Natural killer cell (primary cell): ENCODE measurements around the gene CORO2B. TPM values are rescaled to one million over a fixed set of nuclear protein-coding genes. Genes with fewer than 3 reads are reported as not detected.

Source experiments
- ATAC-seq, 3 donors: fragments of 150-1000 bp in 2 of 3; fragments of 200-7000 bp in 1 of 3; cut with Tn5 transposase; 1 replicate in 1 of 3; 2 replicates in 2 of 3; pipeline ENCODE4 v1.10.0; 2021; ENCODE audit warnings: mild to moderate bottlenecking in 2 of 3, moderate library complexity in 2 of 3
- DNase-seq, 2 donors: peaks; one replicate each; pipeline versions ENCODE4 v3.0.0 to v3.0.0-alpha.2; 2013 to 2021; ENCODE audit warnings: mixed read lengths in 1 of 2
- H3K27ac ChIP-seq: one replicate; pipeline ENCODE4 v1.5.1; 2013; ENCODE audit warnings: mild to moderate bottlenecking, low read length
- H3K27me3 ChIP-seq: one replicate; pipeline ENCODE4 v1.6.1; 2013; ENCODE audit warnings: low read length; ENCODE audit not compliant: control insufficient read depth, insufficient read depth
- H3K36me3 ChIP-seq: one replicate; pipeline ENCODE4 v1.6.1; 2013; ENCODE audit warnings: low read length; ENCODE audit not compliant: control insufficient read depth, insufficient read depth
- H3K4me1 ChIP-seq: one replicate; pipeline ENCODE4 v1.6.1; 2013; ENCODE audit warnings: low read length; ENCODE audit not compliant: control insufficient read depth, insufficient read depth
- H3K4me3 ChIP-seq: one replicate; pipeline ENCODE4 v1.5.1; 2013; ENCODE audit warnings: low read length
- H3K9me3 ChIP-seq: one replicate; pipeline ENCODE4 v1.6.1; 2013; ENCODE audit warnings: low read length; ENCODE audit not compliant: control insufficient read depth, insufficient read depth
- H3K27ac Mint-ChIP-seq, 2 donors: one replicate each; pipeline ENCODE4 v1.8.0; 2022; ENCODE audit warnings: mild to moderate bottlenecking in 2 of 2, mixed read lengths in 2 of 2, moderate library complexity in 1 of 2
- H3K27me3 Mint-ChIP-seq, 2 donors: one replicate each; pipeline ENCODE4 v1.8.0; 2022; ENCODE audit warnings: low read depth in 2 of 2, mixed read lengths in 2 of 2
- H3K36me3 Mint-ChIP-seq: one replicate; pipeline ENCODE4 v1.8.0; 2022; ENCODE audit warnings: mixed read lengths
- H3K4me1 Mint-ChIP-seq, 2 donors: one replicate each; pipeline ENCODE4 v1.8.0; 2022; ENCODE audit warnings: mixed read lengths in 2 of 2
- H3K4me3 Mint-ChIP-seq: one replicate; pipeline ENCODE4 v1.8.0; 2022; ENCODE audit warnings: mild to moderate bottlenecking, moderate library complexity, mixed read lengths
- H3K9me3 Mint-ChIP-seq, 2 donors: one replicate each; pipeline ENCODE4 v1.8.0; 2022; ENCODE audit warnings: mixed read lengths in 2 of 2
- WGBS: methylation state at CpG from one replicate; pipeline ENCODE4 v1.1.7; 2013; ENCODE audit warnings: missing lambda C conversion rate; ENCODE audit not compliant: insufficient coverage; 5-methylcytosine and 5-hydroxymethylcytosine counted together
- intact Hi-C: fragments of 100-400 bp; cut with micrococcal nuclease; formaldehyde crosslinking; loops from one replicate; pipeline ENCODE4 v1.14.2; 2022
- total RNA-seq, 4 donors: library from RNA; stranded (reverse); fragments of 120-200 nt in 1 of 4; gene quantifications; one replicate each; pipeline versions ENCODE4 v1.2.3 to v1.2.4, GENCODE V29; 2013 to 2022
- TF ChIP-seq, protein P1 (sequence below): fragments of 200-600 bp; IDR thresholded peaks from one replicate; pipeline ENCODE4 v1.8.0; 2022; ENCODE audit warnings: antibody characterized with exemption

The CORO2B gene
- total RNA-seq, 3 donors from 2014 or later (not counting 1 experiment from before 2014, with no cell fraction given), result 0.13 TPM; not detected in 2

DNA sequence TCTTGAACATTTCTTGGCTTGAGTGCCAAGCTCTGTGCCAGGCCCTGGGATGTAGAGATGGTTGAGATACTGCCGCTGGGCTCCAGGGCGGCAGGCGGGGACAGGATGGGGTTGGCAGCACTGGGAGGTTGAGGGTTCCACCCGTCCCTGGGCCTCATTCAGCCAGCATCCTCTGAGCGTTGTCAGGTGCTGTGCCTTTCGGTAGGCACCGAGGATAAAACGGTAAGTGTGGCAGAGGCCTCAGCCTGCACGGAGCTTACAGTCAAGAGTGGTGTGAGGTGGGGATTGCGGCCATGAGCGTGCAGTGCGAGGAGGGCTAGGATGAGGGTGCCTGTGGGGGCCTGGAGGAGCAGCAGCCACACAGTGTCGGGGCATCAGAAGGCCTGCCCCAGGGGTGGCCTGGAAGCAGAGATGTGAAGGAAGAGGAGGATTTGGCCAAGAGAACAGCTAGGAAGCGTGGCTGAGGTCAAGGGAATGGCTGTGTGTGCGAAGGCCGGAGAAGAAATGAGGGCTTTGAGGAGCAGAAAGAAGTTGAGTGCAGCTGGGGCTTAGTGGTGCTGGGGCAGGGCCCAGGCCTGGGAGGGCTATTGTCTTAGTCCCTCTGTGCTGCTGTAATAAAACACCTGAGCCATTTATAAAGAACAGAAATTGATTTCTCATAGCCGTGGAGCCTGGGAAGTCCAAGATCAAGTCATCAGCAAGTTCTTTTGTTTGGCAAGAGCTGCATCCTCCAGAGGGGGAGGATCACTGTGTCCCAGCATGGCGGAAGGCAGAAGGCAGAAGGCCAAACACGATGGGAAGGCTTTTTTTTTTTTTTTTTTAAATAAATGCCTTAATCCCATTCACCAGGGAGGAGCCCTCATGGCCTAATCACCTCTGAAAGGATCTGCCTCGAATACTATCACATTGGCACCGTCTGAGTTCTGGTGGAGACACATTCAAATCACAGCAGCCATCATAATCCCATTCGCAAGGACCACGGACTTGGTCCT lies 22.7 kb downstream of the CORO2B start:
- H3K36me3 Mint-ChIP-seq, result no peaks in the 10 kb centered on the region
- no peak for ATAC-seq

DNA sequence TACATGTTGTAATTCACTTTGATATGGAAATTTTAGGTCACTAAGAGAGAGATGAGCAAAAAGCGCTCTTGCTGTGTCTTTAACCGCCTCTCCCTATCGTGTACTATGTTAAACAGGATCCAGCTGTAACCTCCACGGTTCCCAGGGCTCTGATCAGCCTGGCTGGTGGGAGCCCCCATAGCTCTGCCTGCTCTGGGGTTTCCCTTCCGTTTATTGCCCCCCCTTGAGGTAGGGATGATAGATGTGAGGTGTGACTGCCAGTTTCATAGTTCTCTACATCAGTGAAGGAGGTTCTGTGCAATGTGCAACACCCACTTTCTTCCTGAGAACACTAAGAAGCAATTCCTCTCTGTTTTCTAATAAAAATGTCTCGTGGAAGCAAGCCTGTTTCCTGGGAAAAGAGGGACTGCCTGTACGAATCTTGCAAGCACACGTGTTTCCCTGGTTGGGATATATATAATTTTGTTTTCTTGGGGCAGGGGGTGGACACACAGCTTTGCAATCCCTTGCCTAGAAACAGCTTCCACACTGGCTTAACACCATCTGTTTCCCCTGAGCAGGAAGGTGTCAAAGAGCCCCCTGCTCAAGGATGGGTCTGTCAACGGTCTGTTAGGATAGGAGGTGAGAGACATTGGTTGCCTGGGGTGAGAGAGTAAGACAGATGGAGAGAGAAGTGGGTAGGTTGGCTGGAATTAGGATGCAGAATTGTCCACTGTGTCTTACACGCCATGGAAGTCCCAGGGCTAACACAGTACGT lies 23.8 kb downstream of the CORO2B start:
- intact Hi-C loops, result no loop called here
- TF ChIP-seq, protein P1, sequence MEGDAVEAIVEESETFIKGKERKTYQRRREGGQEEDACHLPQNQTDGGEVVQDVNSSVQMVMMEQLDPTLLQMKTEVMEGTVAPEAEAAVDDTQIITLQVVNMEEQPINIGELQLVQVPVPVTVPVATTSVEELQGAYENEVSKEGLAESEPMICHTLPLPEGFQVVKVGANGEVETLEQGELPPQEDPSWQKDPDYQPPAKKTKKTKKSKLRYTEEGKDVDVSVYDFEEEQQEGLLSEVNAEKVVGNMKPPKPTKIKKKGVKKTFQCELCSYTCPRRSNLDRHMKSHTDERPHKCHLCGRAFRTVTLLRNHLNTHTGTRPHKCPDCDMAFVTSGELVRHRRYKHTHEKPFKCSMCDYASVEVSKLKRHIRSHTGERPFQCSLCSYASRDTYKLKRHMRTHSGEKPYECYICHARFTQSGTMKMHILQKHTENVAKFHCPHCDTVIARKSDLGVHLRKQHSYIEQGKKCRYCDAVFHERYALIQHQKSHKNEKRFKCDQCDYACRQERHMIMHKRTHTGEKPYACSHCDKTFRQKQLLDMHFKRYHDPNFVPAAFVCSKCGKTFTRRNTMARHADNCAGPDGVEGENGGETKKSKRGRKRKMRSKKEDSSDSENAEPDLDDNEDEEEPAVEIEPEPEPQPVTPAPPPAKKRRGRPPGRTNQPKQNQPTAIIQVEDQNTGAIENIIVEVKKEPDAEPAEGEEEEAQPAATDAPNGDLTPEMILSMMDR, result no peak
- H3K4me3 Mint-ChIP-seq, result no peak overlapping the region
- no peak overlapping the region for H3K27ac ChIP-seq
- WGBS, result 65% methylated on average over 11 of the region's 11 CpGs
- H3K9me3 ChIP-seq, result no peaks in the 10 kb centered on the region
- ATAC-seq (no peak), DNase-seq (no peak)
- H3K36me3 Mint-ChIP-seq, result no peaks in the 10 kb centered on the region
- H3K4me1 Mint-ChIP-seq, result no peaks in the 10 kb centered on the region
- no peaks in the 10 kb centered on the region for H3K36me3 ChIP-seq
- no peaks in the 10 kb centered on the region for H3K27me3 ChIP-seq
- H3K27me3 Mint-ChIP-seq, result peaks cover 6 to 12% of the 10 kb centered on the region in 2 donors
- no peaks in the 10 kb centered on the region for H3K4me1 ChIP-seq
- H3K9me3 Mint-ChIP-seq, result no peaks in the 10 kb centered on the region
- H3K27ac Mint-ChIP-seq, result no peak overlapping the region
- H3K4me3 ChIP-seq, result no peak overlapping the region

More for the DNA sequence above, 22.7 kb downstream of the CORO2B start:
- TF ChIP-seq, protein P1, result no peak
- no peaks in the 10 kb centered on the region for H3K4me1 ChIP-seq
- H3K36me3 ChIP-seq, result no peaks in the 10 kb centered on the region
- no peaks in the 10 kb centered on the region for H3K27me3 ChIP-seq
- WGBS, result 91% methylated on average over 21 of the region's 23 CpGs
- Mint-ChIP-seq H3K4me1 (no peaks in the 10 kb centered on the region), H3K27ac (no peak overlapping the region), H3K27me3 (peaks cover 6 to 12% of the 10 kb centered on the region in 2 donors), H3K4me3 (no peak overlapping the region), H3K9me3 (no peaks in the 10 kb centered on the region)
- no peak for DNase-seq
- H3K9me3 ChIP-seq, result no peaks in the 10 kb centered on the region
- no peak overlapping the region for H3K27ac ChIP-seq
- no peak overlapping the region for H3K4me3 ChIP-seq
- intact Hi-C loops, result no loop called here

DNA sequence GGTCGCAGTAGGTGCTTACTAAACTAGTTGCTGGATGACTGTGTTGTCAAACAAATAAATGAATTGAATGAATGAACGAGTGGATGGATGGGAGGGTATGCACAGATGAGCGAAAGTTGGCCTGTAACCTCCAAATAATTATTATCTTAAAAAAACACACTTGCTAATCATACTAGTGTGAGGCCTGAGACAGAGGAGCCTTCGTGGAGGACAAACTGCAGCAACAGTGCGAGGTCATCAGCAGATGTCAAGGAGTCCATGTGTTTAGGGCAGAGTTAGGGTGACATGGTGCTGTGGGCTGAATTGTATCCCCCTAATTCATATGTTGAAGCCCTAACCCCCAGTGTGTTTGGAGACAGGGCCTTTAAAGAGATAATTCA lies 24.4 kb downstream of the CORO2B start:
- intact Hi-C loops, result no loop called here
- no peaks in the 10 kb centered on the region for H3K4me1 Mint-ChIP-seq
- DNase-seq, result no peak
- no peak overlapping the region for H3K27ac ChIP-seq
- no peak overlapping the region for H3K27ac Mint-ChIP-seq
- no peaks in the 10 kb centered on the region for H3K36me3 Mint-ChIP-seq
- TF ChIP-seq, protein P1, result no peak
- ATAC-seq, result no peak
- no peaks in the 10 kb centered on the region for H3K27me3 ChIP-seq
- H3K4me3 Mint-ChIP-seq, result no peak overlapping the region
- no peaks in the 10 kb centered on the region for H3K9me3 Mint-ChIP-seq
- peaks cover 6 to 12% of the 10 kb centered on the region in 2 donors for H3K27me3 Mint-ChIP-seq
- H3K9me3 ChIP-seq, result no peaks in the 10 kb centered on the region
- WGBS, result 81% methylated on average over 3 of the region's 5 CpGs
- no peak overlapping the region for H3K4me3 ChIP-seq
- H3K4me1 ChIP-seq, result no peaks in the 10 kb centered on the region
- no peaks in the 10 kb centered on the region for H3K36me3 ChIP-seq
